Thyroid gland (tissue), 4 donors: ENCODE measurements around the gene AUH. TPM values are rescaled to one million over a fixed set of nuclear protein-coding genes. Genes with fewer than 3 reads are reported as not detected.

ENCODE experiments used
- DNase-seq, 2 donors: peaks; one replicate each; pipeline ENCODE4 v3.0.0-alpha.2; 2019
- H3K27ac ChIP-seq, 3 donors: fragments of 200-600 bp; sonication (generic); 1 replicate in 2 of 3; 2 replicates in 1 of 3; pipeline ENCODE4 v1.5.1; 2016 to 2019; ENCODE audit warnings: mild to moderate bottlenecking in 1 of 3, moderate library complexity in 1 of 3
- H3K27me3 ChIP-seq: fragments of 200-600 bp; sonication (generic); one replicate; pipeline ENCODE4 v1.5.1; 2019
- H3K36me3 ChIP-seq, 2 donors: fragments of 200-600 bp; sonication (generic); one replicate each; pipeline ENCODE4 v1.5.1; 2016 to 2019
- H3K4me1 ChIP-seq, 2 donors: fragments of 200-600 bp; sonication (generic); one replicate each; pipeline ENCODE4 v1.5.1; 2017 to 2019
- H3K4me3 ChIP-seq, 3 donors: fragments of 200-600 bp; sonication (generic); replicated peaks in 1 of 3; 1 replicate in 2 of 3; 2 replicates in 1 of 3; pipeline ENCODE4 v1.5.1; 2016; ENCODE audit warnings: mild to moderate bottlenecking in 1 of 3
- H3K9me3 ChIP-seq: fragments of 200-600 bp; sonication (generic); one replicate; pipeline ENCODE4 v1.5.1; 2017
- POLR2A ChIP-seq, 2 donors: fragments of 450-650 bp; IDR thresholded peaks; one replicate each; pipeline ENCODE4 v1.6.1; 2017; ENCODE audit warnings: antibody characterized with exemption in 2 of 2, mild to moderate bottlenecking in 2 of 2, moderate library complexity in 1 of 2
- WGBS, 2 donors: methylation state at CpG; one replicate each; pipeline ENCODE4 v1.1.5; 2017; 5-methylcytosine and 5-hydroxymethylcytosine counted together
- intact Hi-C: fragments of 100-400 bp; cut with DNase I; formaldehyde crosslinking; loops from one replicate; pipeline ENCODE4 v1.15.1; 2023
- total RNA-seq, 4 donors: library from RNA; depleted of rRNA; stranded (reverse); fragments of >200 nt; gene quantifications; one replicate each; pipeline ENCODE4 v1.2.3, GENCODE V29; 2016
- TF ChIP-seq, protein P1 (sequence below), 6 experiments: fragments of 200-600 bp in 3 of 6; fragments of 450-650 bp in 3 of 6; sonication (generic) in 3 of 6; IDR thresholded peaks; one replicate each; pipeline ENCODE4 v1.5.1; 2016 to 2019; ENCODE audit warnings: antibody characterized with exemption in 6 of 6, mild to moderate bottlenecking in 2 of 6, inconsistent platforms in 1 of 6, moderate library complexity in 1 of 6

Gene AUH
- total RNA-seq, 4 donors from 2014 or later = 57.1 to 83.5 (median 65.2) TPM

DNA sequence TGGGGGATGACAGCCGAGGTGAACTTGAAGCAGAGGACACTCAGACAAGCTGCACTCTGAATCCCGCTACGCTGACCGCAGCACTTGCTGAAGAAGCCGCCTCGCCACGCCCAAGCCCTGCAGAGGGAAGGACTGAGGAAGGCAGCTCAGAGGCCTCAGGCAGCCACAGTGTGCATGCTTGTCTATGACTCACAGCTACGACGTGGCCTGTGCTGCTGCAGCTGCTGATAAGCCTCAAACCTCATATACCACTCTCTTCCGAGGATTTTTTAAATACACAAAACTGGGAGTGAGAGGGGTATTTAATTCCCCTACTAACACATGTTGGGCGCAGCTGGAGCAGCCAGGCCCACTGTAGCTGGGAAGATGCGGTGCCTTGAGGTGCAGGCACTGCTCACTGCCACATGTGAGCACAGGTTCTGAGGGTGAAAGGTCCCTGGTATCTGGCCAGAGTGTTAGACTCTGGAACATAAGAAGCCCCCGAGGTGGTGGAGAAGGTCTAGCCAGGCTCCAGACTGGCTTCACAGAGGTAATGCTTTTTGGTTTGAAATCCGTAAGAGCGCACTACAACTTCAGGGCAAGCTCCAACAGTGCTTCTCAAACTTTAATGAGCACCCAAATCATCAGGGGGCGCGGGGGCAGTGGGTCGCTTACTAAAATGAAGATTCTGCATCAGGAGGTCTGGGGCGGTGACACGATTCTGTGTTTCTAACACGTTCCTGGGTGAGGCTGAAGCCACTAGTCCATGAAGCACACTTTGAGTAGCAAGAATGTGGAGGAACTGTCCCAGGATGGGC lies 196.8 kb downstream of the AUH start:
- Histone ChIP-seq H3K9me3 (no peaks in the 10 kb centered on the region), H3K4me3 (no peak overlapping the region), H3K27me3 (no peaks in the 10 kb centered on the region), H3K36me3 (no peaks in the 10 kb centered on the region), H3K4me1 (peaks cover 6 to 10% of the 10 kb centered on the region in 2 donors), H3K27ac (no peak overlapping the region)
- no peak for TF ChIP-seq POLR2A (IDR thresholded peaks at IDR 0.05)
- TF ChIP-seq, protein P1, sequence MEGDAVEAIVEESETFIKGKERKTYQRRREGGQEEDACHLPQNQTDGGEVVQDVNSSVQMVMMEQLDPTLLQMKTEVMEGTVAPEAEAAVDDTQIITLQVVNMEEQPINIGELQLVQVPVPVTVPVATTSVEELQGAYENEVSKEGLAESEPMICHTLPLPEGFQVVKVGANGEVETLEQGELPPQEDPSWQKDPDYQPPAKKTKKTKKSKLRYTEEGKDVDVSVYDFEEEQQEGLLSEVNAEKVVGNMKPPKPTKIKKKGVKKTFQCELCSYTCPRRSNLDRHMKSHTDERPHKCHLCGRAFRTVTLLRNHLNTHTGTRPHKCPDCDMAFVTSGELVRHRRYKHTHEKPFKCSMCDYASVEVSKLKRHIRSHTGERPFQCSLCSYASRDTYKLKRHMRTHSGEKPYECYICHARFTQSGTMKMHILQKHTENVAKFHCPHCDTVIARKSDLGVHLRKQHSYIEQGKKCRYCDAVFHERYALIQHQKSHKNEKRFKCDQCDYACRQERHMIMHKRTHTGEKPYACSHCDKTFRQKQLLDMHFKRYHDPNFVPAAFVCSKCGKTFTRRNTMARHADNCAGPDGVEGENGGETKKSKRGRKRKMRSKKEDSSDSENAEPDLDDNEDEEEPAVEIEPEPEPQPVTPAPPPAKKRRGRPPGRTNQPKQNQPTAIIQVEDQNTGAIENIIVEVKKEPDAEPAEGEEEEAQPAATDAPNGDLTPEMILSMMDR (IDR thresholded peaks at IDR 0.05) = no peak
- no peak for DNase-seq
- WGBS, 2 donors = 81 to 90% methylated on average over 19 to 21 of the region's 21 CpGs
- intact Hi-C loops = no loop called here

Other genes with a start within 250 kb of the AUH start
- 10 to 100 TPM; 13.9 to 38.6 (median 22.7) TPM for gene NFIL3, start 61.9 kb upstream of the AUH start, total RNA-seq